ENCODE data around the gene OR4D2.

DNA sequence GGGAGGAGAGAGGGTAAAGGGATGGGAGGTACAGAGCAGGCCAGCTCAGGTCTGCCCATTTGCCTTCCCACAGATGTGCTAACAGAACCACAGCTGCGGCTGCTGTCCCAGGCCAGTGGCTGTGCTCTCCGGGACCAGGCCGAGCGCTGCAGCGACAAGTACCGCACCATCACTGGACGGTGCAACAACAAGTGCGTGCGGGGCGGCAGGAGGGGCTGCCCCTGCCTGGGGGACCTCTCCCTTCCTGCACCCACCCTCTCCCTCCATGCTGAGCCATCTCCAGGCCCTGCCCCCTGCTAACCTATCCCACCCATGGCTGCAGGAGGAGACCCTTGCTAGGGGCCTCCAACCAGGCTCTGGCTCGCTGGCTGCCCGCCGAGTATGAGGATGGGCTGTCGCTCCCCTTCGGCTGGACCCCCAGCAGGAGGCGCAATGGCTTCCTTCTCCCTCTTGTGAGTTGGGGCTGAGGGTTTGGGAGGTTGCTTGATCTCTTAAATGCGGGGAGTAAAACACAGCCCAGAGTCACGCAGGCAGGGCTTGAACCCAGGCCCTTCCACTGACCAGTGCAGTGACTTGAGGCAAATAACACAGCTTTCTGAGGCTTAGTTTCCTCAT, 27.0 kb downstream of the OR4D2 start:
- TF ChIP-seq, protein P1, sequence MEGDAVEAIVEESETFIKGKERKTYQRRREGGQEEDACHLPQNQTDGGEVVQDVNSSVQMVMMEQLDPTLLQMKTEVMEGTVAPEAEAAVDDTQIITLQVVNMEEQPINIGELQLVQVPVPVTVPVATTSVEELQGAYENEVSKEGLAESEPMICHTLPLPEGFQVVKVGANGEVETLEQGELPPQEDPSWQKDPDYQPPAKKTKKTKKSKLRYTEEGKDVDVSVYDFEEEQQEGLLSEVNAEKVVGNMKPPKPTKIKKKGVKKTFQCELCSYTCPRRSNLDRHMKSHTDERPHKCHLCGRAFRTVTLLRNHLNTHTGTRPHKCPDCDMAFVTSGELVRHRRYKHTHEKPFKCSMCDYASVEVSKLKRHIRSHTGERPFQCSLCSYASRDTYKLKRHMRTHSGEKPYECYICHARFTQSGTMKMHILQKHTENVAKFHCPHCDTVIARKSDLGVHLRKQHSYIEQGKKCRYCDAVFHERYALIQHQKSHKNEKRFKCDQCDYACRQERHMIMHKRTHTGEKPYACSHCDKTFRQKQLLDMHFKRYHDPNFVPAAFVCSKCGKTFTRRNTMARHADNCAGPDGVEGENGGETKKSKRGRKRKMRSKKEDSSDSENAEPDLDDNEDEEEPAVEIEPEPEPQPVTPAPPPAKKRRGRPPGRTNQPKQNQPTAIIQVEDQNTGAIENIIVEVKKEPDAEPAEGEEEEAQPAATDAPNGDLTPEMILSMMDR (IDR thresholded peaks at IDR 0.05; ENCODE audit: poor library complexity) = no peak
- no peak for TF ChIP-seq EZH2 (IDR thresholded peaks at IDR 0.05; ENCODE audit: borderline replicate concordance)

All from hepatocyte (in vitro differentiated cells).